BLaER1 (cell line): ENCODE results near the gene HPS5.

Experiments
- H3K27ac ChIP-seq: shearing (Covaris generic); formaldehyde crosslinking; 2 replicates; pipeline ENCODE4 v1.8.1; 2022
- H3K27me3 ChIP-seq: shearing (Covaris generic); formaldehyde crosslinking; 2 replicates; pipeline ENCODE4 v1.8.1; 2022
- H3K36me3 ChIP-seq: shearing (Covaris generic); formaldehyde crosslinking; 2 replicates; pipeline ENCODE4 v1.8.1; 2022
- H3K4me1 ChIP-seq: shearing (Covaris generic); formaldehyde crosslinking; 2 replicates; pipeline ENCODE4 v1.8.1; 2022
- H3K4me2 ChIP-seq: shearing (Covaris generic); formaldehyde crosslinking; 2 replicates; pipeline ENCODE4 v1.8.1; 2022
- H3K4me3 ChIP-seq: shearing (Covaris generic); formaldehyde crosslinking; 2 replicates; pipeline ENCODE4 v1.8.1; 2022
- H3K9ac ChIP-seq: shearing (Covaris generic); formaldehyde crosslinking; 2 replicates; pipeline ENCODE4 v1.8.1; 2022
- H3K9me3 ChIP-seq: shearing (Covaris generic); formaldehyde crosslinking; 2 replicates; pipeline ENCODE4 v1.8.1; 2022
- H4K20me1 ChIP-seq: shearing (Covaris generic); formaldehyde crosslinking; 2 replicates; pipeline ENCODE4 v1.8.1; 2022
- Cebpa-rat ChIP-seq: shearing (Covaris generic); IDR thresholded peaks from 2 replicates; pipeline ENCODE4 v1.8.1; 2022

The HPS5 gene

GRCh38 chr11:18321578-18321968, 367 bp downstream of the HPS5 start:
- TF ChIP-seq Cebpa-rat = no peak
- peak overlapping the region; percentile 99 for H3K27ac ChIP-seq
- H3K4me1 ChIP-seq = peaks cover 54% of the 10 kb centered on the region

GRCh38 chr11:18320617-18321016, 1.3 kb downstream of the HPS5 start:
- Histone ChIP-seq H3K9me3 (no peaks in the 10 kb centered on the region), H3K4me1 (peaks cover 51% of the 10 kb centered on the region), H3K4me2 (peak overlapping the region; percentile 91)

More at GRCh38 chr11:18321578-18321968, 367 bp downstream of the HPS5 start:
- Histone ChIP-seq H3K9me3 (no peaks in the 10 kb centered on the region), H3K4me3 (peak overlapping the region; percentile 78), H3K9ac (peak overlapping the region; percentile 99), H3K4me2 (peak overlapping the region; percentile 91), H4K20me1 (peaks cover 23% of the 10 kb centered on the region; the same call in 1 of the 2 replicates), H3K36me3 (peaks cover 37% of the 10 kb centered on the region), H3K27me3 (no peaks in the 10 kb centered on the region)

GRCh38 chr11:18319914-18320313, 2.0 kb downstream of the HPS5 start:
- Histone ChIP-seq H3K4me1 (peaks cover 44% of the 10 kb centered on the region), H3K9me3 (no peaks in the 10 kb centered on the region), H3K27ac (no peak overlapping the region), H3K36me3 (peaks cover 36% of the 10 kb centered on the region), H3K4me3 (no peak overlapping the region), H4K20me1 (peaks cover 8% of the 10 kb centered on the region; the same call in 1 of the 2 replicates), H3K9ac (0 out of 2 replicates have a peak overlapping the region, but pooled peaks have one; percentile 99), H3K27me3 (no peaks in the 10 kb centered on the region), H3K4me2 (peak overlapping the region; percentile 91)
- no peak for TF ChIP-seq Cebpa-rat

More at GRCh38 chr11:18320617-18321016, 1.3 kb downstream of the HPS5 start:
- H3K27ac ChIP-seq = no peak overlapping the region
- no peak for TF ChIP-seq Cebpa-rat
- peak overlapping the region; percentile 99; the same call in 1 of the 2 replicates for H3K9ac ChIP-seq
- H4K20me1 ChIP-seq = peaks cover 15% of the 10 kb centered on the region; the same call in 1 of the 2 replicates
- peak overlapping the region; percentile 78 for H3K4me3 ChIP-seq
- peaks cover 36% of the 10 kb centered on the region for H3K36me3 ChIP-seq
- no peaks in the 10 kb centered on the region for H3K27me3 ChIP-seq

- Histone ChIP-seq H3K4me3 (no peak overlapping the region), H3K27me3 (no peaks in the 10 kb centered on the region), H3K9ac (no peak overlapping the region), H3K36me3 (peaks cover 50% of the 10 kb centered on the region), H3K4me2 (no peak overlapping the region), H3K9me3 (no peaks in the 10 kb centered on the region), H3K27ac (no peak overlapping the region), H4K20me1 (no peaks in the 10 kb centered on the region), H3K4me1 (peaks cover 23% of the 10 kb centered on the region)
- no peak for TF ChIP-seq Cebpa-rat
These were observed 4.4 kb downstream of the HPS5 start for GRCh38 chr11:18317551-18317950.

- no peak overlapping the region for H3K4me3 ChIP-seq
- no peak overlapping the region for H3K4me2 ChIP-seq
- TF ChIP-seq Cebpa-rat = no peak
- H3K9ac ChIP-seq = no peak overlapping the region
- peaks cover 19% of the 10 kb centered on the region for H3K4me1 ChIP-seq
- H4K20me1 ChIP-seq = no peaks in the 10 kb centered on the region
- H3K27ac ChIP-seq = no peak overlapping the region
- no peaks in the 10 kb centered on the region for H3K9me3 ChIP-seq
- no peaks in the 10 kb centered on the region for H3K27me3 ChIP-seq
- H3K36me3 ChIP-seq = peaks cover 67% of the 10 kb centered on the region
These were observed 6.0 kb downstream of the HPS5 start for GRCh38 chr11:18315893-18316292.

DNA sequence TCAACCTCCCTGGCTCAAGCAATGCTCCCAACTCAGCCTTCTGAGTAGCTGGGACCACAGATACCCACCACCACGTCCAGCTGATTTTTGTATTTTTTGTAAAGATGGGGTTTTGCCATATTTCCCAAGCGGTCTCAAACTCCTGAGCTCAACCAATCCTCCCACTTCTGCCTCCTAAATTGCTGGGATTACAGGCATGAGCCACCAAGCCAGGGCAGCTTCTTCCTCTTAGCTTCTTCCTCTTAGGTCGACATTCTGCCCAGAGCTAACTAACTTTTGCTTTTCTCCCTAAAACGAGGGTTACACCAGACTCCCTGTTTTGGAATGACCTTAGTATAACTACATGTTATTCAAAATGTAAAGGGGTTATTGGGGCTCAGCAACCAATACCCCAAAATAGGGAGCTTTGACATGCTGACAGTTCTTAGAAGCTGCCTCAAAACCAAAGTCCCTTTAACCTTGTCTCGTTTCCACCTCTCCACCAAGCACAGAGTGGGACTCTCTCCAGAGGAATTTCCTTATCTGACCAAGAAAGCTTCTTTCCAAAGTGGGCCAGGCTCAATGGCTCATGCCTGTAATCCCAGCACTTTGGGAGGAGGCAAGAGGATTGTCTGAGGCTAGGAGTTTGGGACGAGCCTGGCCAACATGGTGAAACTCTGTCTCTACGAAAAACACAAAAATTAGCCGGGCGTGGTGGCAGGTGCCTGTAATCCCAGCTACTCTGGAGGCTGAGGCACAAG, 7.0 kb downstream of the HPS5 start:
- H3K27ac ChIP-seq = no peak overlapping the region
- TF ChIP-seq Cebpa-rat = no peak

DNA sequence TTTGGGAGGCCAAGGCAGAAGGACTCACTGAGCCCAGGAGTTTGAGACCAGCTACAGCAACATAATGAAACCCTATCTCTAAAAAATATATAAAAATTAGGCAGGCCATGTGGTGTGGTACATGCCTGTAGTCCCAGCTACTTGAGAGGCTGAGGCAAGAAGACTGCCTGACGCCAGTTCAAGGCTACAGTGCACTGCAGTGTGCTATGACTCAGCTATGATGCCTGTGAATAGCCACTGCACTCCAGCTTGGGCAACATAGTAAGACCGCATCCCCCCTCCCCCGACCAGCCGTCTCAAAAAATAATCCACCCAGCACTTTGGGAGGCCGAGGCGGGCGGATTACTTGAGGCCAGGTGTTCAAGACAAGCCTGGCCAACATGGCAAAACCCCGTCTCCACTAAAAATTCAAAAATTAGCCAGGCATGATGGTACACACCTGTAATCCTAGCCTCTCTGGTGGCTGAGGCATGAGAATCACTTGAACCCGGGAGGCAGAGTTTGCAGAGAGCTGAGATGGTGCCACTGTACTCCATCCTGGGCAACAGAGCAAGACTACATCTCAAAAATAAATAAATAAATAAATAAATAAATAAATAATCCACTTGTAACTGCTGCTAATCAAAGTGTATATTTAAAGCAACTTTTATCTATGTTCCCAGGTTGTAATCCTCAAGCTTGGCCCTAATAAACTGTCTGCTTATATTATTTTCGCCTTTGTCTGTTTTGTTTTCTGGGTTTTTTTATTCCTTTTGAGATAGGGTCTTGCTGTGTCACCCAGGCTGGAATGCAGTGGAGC, 7.8 kb downstream of the HPS5 start:
- no peaks in the 10 kb centered on the region for H4K20me1 ChIP-seq
- no peak overlapping the region for H3K27ac ChIP-seq
- H3K9ac ChIP-seq = no peak overlapping the region
- TF ChIP-seq Cebpa-rat = no peak
- H3K4me2 ChIP-seq = no peak overlapping the region
- H3K27me3 ChIP-seq = no peaks in the 10 kb centered on the region
- peaks cover 84% of the 10 kb centered on the region for H3K36me3 ChIP-seq
- 0 out of 2 replicates have a peak, but pooled peaks cover 1% of the 10 kb centered on the region for H3K4me1 ChIP-seq
- H3K9me3 ChIP-seq = no peaks in the 10 kb centered on the region
- H3K4me3 ChIP-seq = no peak overlapping the region

More for the DNA sequence above, 7.0 kb downstream of the HPS5 start:
- H3K4me1 ChIP-seq = peaks cover 9% of the 10 kb centered on the region; the same call in 1 of the 2 replicates
- no peak overlapping the region for H3K4me3 ChIP-seq
- no peak overlapping the region for H3K4me2 ChIP-seq
- H3K9me3 ChIP-seq = no peaks in the 10 kb centered on the region
- H3K9ac ChIP-seq = no peak overlapping the region
- peaks cover 76% of the 10 kb centered on the region for H3K36me3 ChIP-seq
- no peaks in the 10 kb centered on the region for H4K20me1 ChIP-seq
- no peaks in the 10 kb centered on the region for H3K27me3 ChIP-seq

GRCh38 chr11:18312663-18313420, 9.1 kb downstream of the HPS5 start:
- H3K27ac ChIP-seq = no peak overlapping the region

DNA sequence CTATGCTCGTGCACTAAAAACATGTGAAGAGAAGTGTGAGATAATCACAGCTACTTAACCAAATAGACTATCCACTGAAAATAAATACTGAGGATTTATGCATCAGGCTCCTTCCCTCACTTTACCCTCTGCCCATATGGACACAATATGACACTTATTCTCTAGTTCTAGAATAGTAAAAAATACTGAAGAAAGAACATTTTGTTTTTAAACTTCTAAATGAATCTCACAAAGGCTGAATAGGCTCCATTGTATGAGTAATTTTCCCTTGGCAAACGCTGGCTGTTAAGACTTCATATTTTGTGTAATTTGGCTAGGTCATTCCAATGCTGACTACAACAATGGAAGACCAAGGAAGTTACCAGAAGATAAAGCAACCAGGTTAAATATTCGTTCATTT, 9.9 kb downstream of the HPS5 start:
- Histone ChIP-seq H3K4me3 (no peak overlapping the region), H3K4me1 (no peaks in the 10 kb centered on the region), H3K27ac (no peak overlapping the region), H3K9ac (no peak overlapping the region), H3K4me2 (no peak overlapping the region), H4K20me1 (no peaks in the 10 kb centered on the region), H3K36me3 (peaks cover 94% of the 10 kb centered on the region), H3K9me3 (no peaks in the 10 kb centered on the region), H3K27me3 (no peaks in the 10 kb centered on the region)
- no peak for TF ChIP-seq Cebpa-rat

More at GRCh38 chr11:18312663-18313420, 9.1 kb downstream of the HPS5 start:
- Histone ChIP-seq H3K36me3 (peaks cover 95% of the 10 kb centered on the region), H3K9ac (no peak overlapping the region), H3K9me3 (no peaks in the 10 kb centered on the region), H3K4me2 (no peak overlapping the region), H3K4me1 (no peaks in the 10 kb centered on the region), H3K4me3 (no peak overlapping the region), H4K20me1 (no peaks in the 10 kb centered on the region), H3K27me3 (no peaks in the 10 kb centered on the region)
- TF ChIP-seq Cebpa-rat = no peak
